Naive thymus-derived CD8-positive, alpha-beta T cell (primary cell): ENCODE data around the gene ARID5B. TPM values are rescaled to one million over a fixed set of nuclear protein-coding genes. Genes with fewer than 3 reads are reported as not detected.

Experiments
- ATAC-seq, 2 donors: fragments of 150-1000 bp; cut with Tn5 transposase in 1 of 2; sonication (Bioruptor Pico), chemical (Tn5 transposase) in 1 of 2; 1 replicate in 1 of 2; 2 replicates in 1 of 2; pipeline ENCODE4 v1.10.0; 2021; ENCODE audit warnings: mild to moderate bottlenecking in 2 of 2, moderate library complexity in 2 of 2
- POLR2A ChIA-PET: fragments of 350-600 bp; sonication (Branson Sonifier 250); formaldehyde crosslinking; loops from one replicate; lab custom pipeline; 2021; ENCODE audit warnings: antibody characterized with exemption; lab: Charles Lee
- DNase-seq, 10 donors: peaks; one replicate each; pipeline versions ENCODE4 v3.0.0 to v3.0.0-alpha.2; 2020 to 2022
- H3K27ac Mint-ChIP-seq, 10 donors: one replicate each; pipeline ENCODE4 v1.8.0; 2020 to 2022; ENCODE audit warnings: mild to moderate bottlenecking in 10 of 10, mixed read lengths in 10 of 10, moderate library complexity in 4 of 10, inconsistent platforms in 1 of 10
- H3K27me3 Mint-ChIP-seq, 5 donors: one replicate each; pipeline ENCODE4 v1.8.0; 2021 to 2022; ENCODE audit warnings: mixed read lengths in 5 of 5
- H3K36me3 Mint-ChIP-seq, 3 donors: one replicate each; pipeline ENCODE4 v1.8.0; 2020 to 2022; ENCODE audit warnings: mixed read lengths in 3 of 3, mild to moderate bottlenecking in 2 of 3, inconsistent platforms in 1 of 3
- H3K4me1 Mint-ChIP-seq, 4 donors: one replicate each; pipeline ENCODE4 v1.8.0; 2021 to 2022; ENCODE audit warnings: mixed read lengths in 4 of 4
- H3K4me3 Mint-ChIP-seq, 10 donors: one replicate each; pipeline ENCODE4 v1.8.0; 2020 to 2022; ENCODE audit warnings: mild to moderate bottlenecking in 10 of 10, mixed read lengths in 10 of 10, moderate library complexity in 6 of 10, inconsistent platforms in 1 of 10
- H3K9me3 Mint-ChIP-seq, 9 donors: one replicate each; pipeline ENCODE4 v1.8.0; 2020 to 2022; ENCODE audit warnings: mixed read lengths in 9 of 9, mild to moderate bottlenecking in 3 of 9, inconsistent platforms in 1 of 9, moderate library complexity in 1 of 9
- polyA plus RNA-seq, 3 donors: library from polyadenylated mRNA; unstranded; fragments of 300-500 nt; fragmentation: Illumina TruSeq; gene quantifications; one replicate each; pipeline ENCODE4 v1.2.3, GENCODE V29; 2021
- total RNA-seq, 8 experiments: library from RNA in 2 of 8; stranded (reverse) in 2 of 8; gene quantifications; one replicate each; pipeline ENCODE4 v1.2.3 and lab custom pipeline; 2021 to 2026

ARID5B gene
- total and polyA plus RNA-seq, 5 experiments from 2014 or later = 9.6 to 22.5 (median 12.6) TPM

DNA sequence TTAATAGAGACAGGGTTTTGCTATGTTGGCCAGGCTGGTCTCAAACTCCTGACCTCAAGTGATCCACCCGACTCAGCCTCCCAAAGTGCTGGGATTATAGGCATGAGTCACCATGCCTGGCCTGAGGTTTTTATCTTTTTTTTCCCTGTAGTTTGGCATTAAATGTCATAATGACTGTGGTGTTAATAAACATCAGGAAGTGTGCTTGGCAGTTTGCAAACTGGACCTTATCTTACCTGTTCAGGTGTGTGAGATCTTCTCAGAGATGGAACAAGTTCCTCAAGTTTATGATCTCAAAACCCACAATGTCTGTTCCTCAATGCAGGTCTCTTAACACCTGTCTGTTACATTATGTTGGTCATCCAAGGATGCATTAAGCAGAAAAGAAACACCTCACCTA is 80.0 kb downstream of the ARID5B start:
- Mint-ChIP-seq H3K36me3 (peaks cover 2 to 18% (median 14%) of the 10 kb centered on the region in 3 donors), H3K9me3 (peaks cover 0 to 5% (median 1%) of the 10 kb centered on the region in 9 donors), H3K27ac (peak overlapping the region in 1 of 10 donors; percentile 48), H3K27me3 (no peaks in the 10 kb centered on the region), H3K4me1 (peaks cover 6 to 40% (median 17%) of the 10 kb centered on the region in 4 donors), H3K4me3 (no peak overlapping the region)
- ATAC-seq (no peak), DNase-seq (no peak)
- POLR2A ChIA-PET = no interaction called here

DNA sequence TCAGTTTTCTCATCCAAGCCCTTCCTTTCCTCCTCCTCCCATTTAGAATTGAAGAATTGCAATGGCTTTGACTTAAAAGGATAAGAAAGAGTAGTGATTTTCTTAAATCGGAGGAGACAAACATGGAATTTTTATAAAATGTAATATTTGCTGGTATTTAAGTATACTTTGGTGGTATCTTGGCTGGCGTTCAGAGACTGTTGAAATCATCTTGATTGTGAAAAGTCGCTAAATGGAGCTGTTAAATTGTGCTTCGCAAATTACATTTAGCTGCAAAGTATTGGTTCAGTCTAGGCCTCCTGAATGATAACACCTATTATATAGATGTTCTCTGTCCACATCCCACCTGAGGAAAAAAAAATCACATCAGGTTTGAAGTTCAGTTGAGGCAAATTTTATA is 81.8 kb downstream of the ARID5B start:
- DNase-seq (no peak), ATAC-seq (no peak)
- H3K27me3 Mint-ChIP-seq = no peaks in the 10 kb centered on the region
- peaks cover 16 to 54% (median 35%) of the 10 kb centered on the region in 4 donors for H3K4me1 Mint-ChIP-seq
- H3K36me3 Mint-ChIP-seq = peaks cover 0 to 18% (median 8%) of the 10 kb centered on the region in 3 donors
- H3K27ac Mint-ChIP-seq = no peak overlapping the region
- H3K9me3 Mint-ChIP-seq = no peaks in the 10 kb centered on the region
- H3K4me3 Mint-ChIP-seq = no peak overlapping the region
- POLR2A ChIA-PET = no interaction called here

DNA sequence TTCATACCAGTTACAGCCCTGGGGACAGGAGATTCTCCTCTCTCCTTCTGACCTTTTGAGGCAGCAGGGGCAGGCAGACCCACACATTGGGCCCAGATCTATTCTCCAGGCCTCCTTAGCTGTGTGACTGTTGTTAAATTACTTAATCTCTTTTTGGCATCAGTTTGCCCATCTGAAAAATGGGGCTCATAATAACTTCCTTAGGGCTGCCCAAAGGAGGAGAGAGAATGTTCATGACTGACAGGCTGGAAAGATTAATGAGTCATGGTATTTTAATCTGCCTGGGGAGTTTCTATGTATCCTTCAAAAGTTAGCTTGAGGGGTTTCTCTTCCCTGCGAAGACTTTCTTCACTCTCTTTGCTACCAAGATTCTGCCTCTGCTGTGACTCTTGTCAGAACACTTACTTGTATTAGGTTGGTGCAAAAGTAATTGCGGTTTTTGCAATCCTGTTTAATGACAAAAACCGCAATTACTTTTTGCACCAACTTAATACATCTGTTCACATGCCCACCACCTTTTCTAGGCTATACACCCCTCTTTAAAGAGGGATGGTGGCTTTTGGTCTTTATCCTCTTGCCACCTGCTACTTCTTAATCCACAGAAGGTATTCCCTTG is 83.4 kb downstream of the ARID5B start:
- H3K27me3 Mint-ChIP-seq = no peaks in the 10 kb centered on the region
- no peak for ATAC-seq
- H3K27ac Mint-ChIP-seq = peak overlapping the region in 2 of 10 donors; percentile 5 to 6
- H3K4me1 Mint-ChIP-seq = peaks cover 16 to 52% (median 36%) of the 10 kb centered on the region in 4 donors
- no peak for DNase-seq
- H3K4me3 Mint-ChIP-seq = no peak overlapping the region
- H3K9me3 Mint-ChIP-seq = no peaks in the 10 kb centered on the region
- POLR2A ChIA-PET = no interaction called here
- peaks cover 0 to 13% (median 8%) of the 10 kb centered on the region in 3 donors for H3K36me3 Mint-ChIP-seq

DNA sequence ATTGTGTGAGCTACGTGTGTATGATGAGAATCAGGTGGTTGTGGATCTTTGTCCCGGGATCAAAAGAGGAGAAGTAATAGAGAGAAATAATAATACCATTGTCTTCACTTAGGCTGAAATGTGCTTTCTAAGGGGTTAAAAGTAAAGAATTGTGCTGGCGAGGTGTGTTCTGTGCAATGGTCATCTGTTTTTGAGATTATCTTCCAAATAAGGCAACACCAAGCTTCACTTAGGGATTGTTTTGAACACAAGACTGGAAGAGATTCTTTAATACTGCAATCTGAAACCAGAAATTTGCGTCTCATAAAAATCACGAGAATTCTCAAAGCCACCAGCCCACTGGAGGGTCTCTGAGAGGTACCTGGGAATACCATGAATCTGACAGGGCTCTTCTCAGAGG is 84.2 kb downstream of the ARID5B start:
- POLR2A ChIA-PET = interaction anchor here (0.6 kb wide), 1 partner anchor 32 kb away, joined by 3 read pairs; no protein-coding TSS in a partner anchor
- H3K27me3 Mint-ChIP-seq = no peaks in the 10 kb centered on the region
- H3K4me3 Mint-ChIP-seq = no peak overlapping the region
- no peak for DNase-seq
- no peak for ATAC-seq
- H3K4me1 Mint-ChIP-seq = peaks cover 17 to 60% (median 36%) of the 10 kb centered on the region in 4 donors
- H3K27ac Mint-ChIP-seq = peak overlapping the region in 3 of 10 donors; percentile 5 to 45 (median 31)
- H3K36me3 Mint-ChIP-seq = peaks cover 0 to 10% (median 9%) of the 10 kb centered on the region in 3 donors
- H3K9me3 Mint-ChIP-seq = no peaks in the 10 kb centered on the region

DNA sequence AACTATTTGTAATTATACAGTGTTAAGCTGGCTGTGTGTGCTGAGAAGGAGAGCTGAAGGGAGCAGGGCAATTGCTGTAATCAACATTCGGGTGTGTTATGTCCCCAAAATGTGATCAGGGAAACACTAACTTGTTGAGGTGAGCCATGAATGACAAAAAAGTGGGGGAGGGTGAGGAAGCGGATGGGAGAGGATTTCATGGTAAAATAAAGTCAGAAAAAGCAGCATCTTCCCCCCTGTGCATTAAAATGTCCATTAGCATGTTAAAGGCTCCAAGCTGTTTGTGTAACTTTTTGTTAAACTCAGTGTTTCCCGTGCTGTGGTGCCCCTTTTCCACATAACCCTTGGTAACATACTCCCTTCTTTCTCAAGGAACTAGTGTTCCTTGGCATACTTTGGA is 84.9 kb downstream of the ARID5B start:
- H3K36me3 Mint-ChIP-seq = peaks cover 0 to 9% (median 8%) of the 10 kb centered on the region in 3 donors
- ATAC-seq (no peak), DNase-seq (no peak)
- H3K27ac Mint-ChIP-seq = peak overlapping the region in 3 of 10 donors; percentile 77 to 92 (median 83)
- POLR2A ChIA-PET = no interaction called here
- no peak overlapping the region for H3K4me3 Mint-ChIP-seq
- H3K4me1 Mint-ChIP-seq = peaks cover 18 to 67% (median 38%) of the 10 kb centered on the region in 4 donors
- no peaks in the 10 kb centered on the region for H3K9me3 Mint-ChIP-seq
- H3K27me3 Mint-ChIP-seq = no peaks in the 10 kb centered on the region

DNA sequence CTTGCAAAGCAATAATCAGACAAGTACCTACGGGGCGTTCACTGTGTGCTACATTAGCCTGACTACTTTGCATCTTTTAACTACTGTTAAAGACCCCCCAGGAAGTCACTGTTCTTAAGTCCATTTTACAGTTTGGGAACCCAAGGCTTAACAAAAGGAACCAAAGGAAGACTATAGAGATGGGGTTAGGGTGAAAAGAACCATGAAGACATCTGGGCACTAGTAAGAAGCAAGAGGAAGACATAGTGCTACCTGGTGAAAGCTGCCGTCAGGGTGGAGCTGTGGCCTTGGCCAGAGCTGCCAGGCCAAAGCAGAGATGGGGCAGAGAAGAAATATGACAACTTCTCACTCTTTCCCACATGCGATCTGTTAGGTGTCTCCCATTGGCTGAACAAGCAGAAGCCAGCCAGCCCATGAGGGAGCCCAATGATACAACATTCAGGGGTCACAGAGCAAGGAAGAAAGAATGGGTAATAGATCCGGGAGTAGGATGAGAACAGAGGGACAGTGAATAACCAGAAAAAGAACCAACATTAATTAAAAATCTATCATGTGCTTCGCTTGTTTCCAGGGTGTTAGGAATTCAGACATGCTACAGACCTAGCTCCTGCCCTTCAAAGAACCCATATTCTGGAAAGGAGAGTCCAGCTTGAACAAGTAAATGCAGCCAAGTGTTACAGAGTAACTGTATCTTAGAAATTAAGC is 85.4 kb downstream of the ARID5B start:
- peaks cover 18 to 68% (median 41%) of the 10 kb centered on the region in 4 donors for H3K4me1 Mint-ChIP-seq
- H3K27me3 Mint-ChIP-seq = no peaks in the 10 kb centered on the region
- POLR2A ChIA-PET = no interaction called here
- peak overlapping the region in 2 of 10 donors; percentile 13 to 49 for H3K4me3 Mint-ChIP-seq
- DNase-seq = no peak
- peaks cover 0 to 10% (median 8%) of the 10 kb centered on the region in 3 donors for H3K36me3 Mint-ChIP-seq
- H3K9me3 Mint-ChIP-seq = no peaks in the 10 kb centered on the region
- ATAC-seq = no peak
- H3K27ac Mint-ChIP-seq = peak overlapping the region in 7 of 10 donors; percentile 6 to 92 (median 71)

DNA sequence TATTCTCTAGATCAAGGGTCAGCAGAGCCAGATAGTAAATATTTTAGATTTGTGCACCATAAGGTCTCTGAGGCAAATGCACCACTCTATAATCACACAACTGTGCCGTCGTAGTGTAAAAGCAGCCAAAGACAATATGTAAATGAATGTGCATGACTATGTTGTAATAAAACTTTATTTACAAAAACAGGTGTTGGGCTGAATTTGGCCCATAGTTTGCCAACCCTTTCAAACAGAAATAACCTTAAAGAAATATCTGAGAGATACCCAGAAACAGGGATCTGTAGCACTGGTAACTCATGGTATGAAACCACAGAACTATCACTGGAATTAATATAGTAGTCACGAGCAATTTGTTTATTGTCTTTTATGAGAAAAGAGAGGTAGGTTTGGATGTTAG is 86.0 kb downstream of the ARID5B start:
- Mint-ChIP-seq H3K27ac (peak overlapping the region in 9 of 10 donors; percentile 0 to 92 (median 52)), H3K9me3 (no peaks in the 10 kb centered on the region), H3K27me3 (no peaks in the 10 kb centered on the region), H3K36me3 (peaks cover 0 to 8% (median 6%) of the 10 kb centered on the region in 3 donors), H3K4me1 (peaks cover 20 to 72% (median 47%) of the 10 kb centered on the region in 4 donors), H3K4me3 (peak overlapping the region in 4 of 10 donors; percentile 6 to 71 (median 34))
- peak in 1 of 2 donors; percentile 14 for ATAC-seq
- no peak for DNase-seq
- POLR2A ChIA-PET = interaction anchor here (0.6 kb wide), 1 partner anchor 93 kb away, joined by 3 read pairs; no protein-coding TSS in a partner anchor

DNA sequence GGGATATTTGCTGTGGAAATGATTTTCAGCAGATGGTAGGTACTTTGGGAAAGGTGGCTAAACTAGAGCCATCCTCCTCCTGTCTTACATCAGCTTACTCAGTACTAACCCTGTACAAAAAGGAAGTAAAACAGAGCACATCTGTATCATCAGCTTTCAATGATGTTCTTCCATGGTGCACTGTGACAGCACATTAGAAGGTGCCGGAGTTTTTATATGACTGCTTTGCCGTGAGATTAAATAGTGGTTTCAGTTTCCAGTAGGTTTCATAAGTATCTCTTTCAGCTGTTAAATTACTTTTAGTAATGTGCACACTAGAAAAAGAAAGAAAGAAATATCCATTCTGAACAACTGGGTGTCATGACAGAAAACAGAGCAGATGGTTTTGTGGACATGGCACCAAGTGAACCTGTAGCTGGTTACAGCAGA is 86.5 kb downstream of the ARID5B start:
- POLR2A ChIA-PET = interaction anchor here (0.6 kb wide), 1 partner anchor 92 kb away, joined by 3 read pairs; no protein-coding TSS in a partner anchor
- peak in 2 of 10 donors; percentile 4 to 16 for DNase-seq
- peaks cover 19 to 75% (median 49%) of the 10 kb centered on the region in 4 donors for H3K4me1 Mint-ChIP-seq
- H3K27me3 Mint-ChIP-seq = no peaks in the 10 kb centered on the region
- peak; percentile 53 to 72 for ATAC-seq
- peak overlapping the region in 6 of 10 donors; percentile 2 to 71 (median 27) for H3K4me3 Mint-ChIP-seq
- H3K36me3 Mint-ChIP-seq = peaks cover 0 to 8% (median 6%) of the 10 kb centered on the region in 3 donors
- no peaks in the 10 kb centered on the region for H3K9me3 Mint-ChIP-seq
- H3K27ac Mint-ChIP-seq = peak overlapping the region; percentile 0 to 91 (median 48)

DNA sequence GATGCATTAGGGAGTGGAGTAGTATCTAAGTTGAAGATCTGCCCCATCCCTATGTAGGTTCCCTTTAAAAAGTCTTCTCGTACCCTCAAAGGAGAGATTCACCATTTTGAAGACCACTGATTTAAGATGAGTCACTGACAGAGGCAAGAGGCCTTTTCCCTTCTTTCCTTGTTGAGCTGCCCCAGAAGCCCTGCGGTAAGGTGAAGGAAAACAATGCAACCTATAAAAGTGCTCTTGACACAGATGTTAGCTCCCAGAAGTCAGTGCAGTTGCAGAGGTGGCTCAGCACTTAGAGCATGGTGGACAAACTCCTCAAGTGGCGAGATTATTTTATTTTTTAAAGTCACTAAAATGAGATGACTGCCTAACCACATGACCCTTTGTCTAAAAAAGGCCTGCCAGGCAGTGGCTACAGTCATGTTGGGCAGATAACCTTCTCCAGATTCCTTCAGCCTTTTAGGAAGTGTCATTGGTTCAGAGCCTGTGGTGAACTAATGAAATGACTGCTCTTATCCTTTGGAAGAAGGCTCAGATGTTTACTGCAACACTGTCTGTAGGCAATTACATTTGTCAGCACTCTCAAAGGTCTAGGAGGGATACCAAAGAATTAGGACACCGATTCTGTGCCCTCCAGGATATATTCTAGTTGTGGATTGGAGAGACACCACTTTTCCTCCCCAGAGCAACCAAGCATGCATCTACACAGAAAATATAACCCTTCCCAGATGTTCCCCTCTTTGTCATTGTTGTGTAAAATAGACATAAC is 88.7 kb downstream of the ARID5B start:
- peak overlapping the region in 2 of 10 donors; percentile 34 to 47 for H3K27ac Mint-ChIP-seq
- POLR2A ChIA-PET = no interaction called here
- H3K9me3 Mint-ChIP-seq = no peaks in the 10 kb centered on the region
- peaks cover 20 to 85% (median 54%) of the 10 kb centered on the region in 4 donors for H3K4me1 Mint-ChIP-seq
- H3K27me3 Mint-ChIP-seq = no peaks in the 10 kb centered on the region
- H3K4me3 Mint-ChIP-seq = no peak overlapping the region
- H3K36me3 Mint-ChIP-seq = peaks cover 0 to 6% (median 4%) of the 10 kb centered on the region in 3 donors
- ATAC-seq = no peak
- no peak for DNase-seq

DNA sequence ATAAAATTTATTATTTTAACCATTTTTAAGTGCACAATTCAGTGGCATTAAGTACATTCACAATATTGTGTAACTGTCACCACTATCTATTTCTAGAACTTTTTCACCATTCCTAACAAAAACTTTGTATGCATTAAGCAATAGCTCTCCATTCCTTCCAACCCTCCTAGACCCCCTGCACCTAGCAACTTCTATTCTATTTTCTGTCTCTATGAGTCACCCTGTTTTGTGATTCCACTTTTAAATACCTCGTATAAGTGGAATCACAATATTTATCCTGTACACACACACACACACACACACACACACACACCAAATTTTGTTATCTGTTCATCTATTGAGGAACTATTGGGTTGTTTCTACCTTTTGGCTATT is 89.2 kb downstream of the ARID5B start:
- POLR2A ChIA-PET = no interaction called here
- ATAC-seq (no peak), DNase-seq (no peak)
- Mint-ChIP-seq H3K9me3 (no peaks in the 10 kb centered on the region), H3K4me3 (no peak overlapping the region), H3K4me1 (peaks cover 20 to 85% (median 51%) of the 10 kb centered on the region in 4 donors), H3K36me3 (peaks cover 0 to 6% (median 4%) of the 10 kb centered on the region in 3 donors), H3K27ac (peak overlapping the region in 4 of 10 donors; percentile 7 to 66 (median 50)), H3K27me3 (no peaks in the 10 kb centered on the region)

DNA sequence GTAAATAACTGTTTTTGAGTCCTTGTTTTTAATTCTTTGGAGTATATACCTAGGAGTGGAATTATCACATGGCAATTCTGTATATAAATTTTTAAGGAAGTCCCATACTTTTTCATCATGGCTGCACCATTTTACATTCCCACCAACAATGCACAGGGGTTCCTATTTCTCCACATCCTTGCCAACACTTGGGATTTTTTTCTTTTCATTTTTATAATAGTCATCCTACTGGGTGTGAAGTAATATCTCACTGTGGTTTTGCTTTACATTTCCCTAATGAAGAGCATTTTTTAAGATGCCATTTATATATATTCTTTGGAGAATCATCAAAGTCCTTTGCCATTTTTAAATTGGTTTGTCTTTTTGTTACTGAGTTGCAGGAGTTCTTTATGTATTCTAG is 89.7 kb downstream of the ARID5B start:
- no peak for ATAC-seq
- peaks cover 0 to 5% (median 4%) of the 10 kb centered on the region in 3 donors for H3K36me3 Mint-ChIP-seq
- DNase-seq = no peak
- H3K4me1 Mint-ChIP-seq = peaks cover 20 to 87% (median 49%) of the 10 kb centered on the region in 4 donors
- no peaks in the 10 kb centered on the region for H3K27me3 Mint-ChIP-seq
- H3K9me3 Mint-ChIP-seq = no peaks in the 10 kb centered on the region
- peak overlapping the region in 2 of 10 donors; percentile 22 to 47 for H3K27ac Mint-ChIP-seq
- H3K4me3 Mint-ChIP-seq = no peak overlapping the region
- POLR2A ChIA-PET = no interaction called here

DNA sequence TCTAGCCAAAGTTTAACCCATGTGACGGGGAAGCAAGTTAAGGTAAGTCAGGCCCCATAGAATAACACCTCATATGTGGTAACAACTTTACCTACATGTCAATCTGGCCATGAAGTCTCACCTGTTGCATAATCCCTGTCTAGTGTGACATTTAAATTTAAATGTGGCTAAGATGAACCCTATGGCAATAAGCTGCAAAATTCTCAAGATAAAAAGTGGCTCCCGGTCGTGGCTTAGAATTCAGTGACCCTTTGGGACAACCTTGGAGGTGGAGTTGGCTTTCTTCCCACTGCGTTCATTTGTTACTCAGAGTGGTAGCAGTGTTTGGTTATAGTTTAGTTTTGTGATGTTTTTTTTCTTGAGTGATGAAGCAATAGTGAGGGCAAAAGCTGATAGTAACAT is 90.6 kb downstream of the ARID5B start:
- Mint-ChIP-seq H3K9me3 (no peaks in the 10 kb centered on the region), H3K27ac (peak overlapping the region in 9 of 10 donors; percentile 61 to 95 (median 84)), H3K4me1 (peaks cover 14 to 80% (median 41%) of the 10 kb centered on the region in 4 donors), H3K27me3 (no peaks in the 10 kb centered on the region), H3K36me3 (peaks cover 0 to 7% (median 4%) of the 10 kb centered on the region in 3 donors), H3K4me3 (peak overlapping the region in 4 of 10 donors; percentile 8 to 82 (median 37))
- POLR2A ChIA-PET = no interaction called here
- ATAC-seq = no peak
- DNase-seq = no peak
